Astrocyte (in vitro differentiated cells and primary cell): ENCODE measurements around the gene ALX4.

ENCODE experiments used
- EZH2 ChIP-seq: IDR thresholded peaks from 2 replicates; pipeline ENCODE4 v1.6.1; 2012; ENCODE audit warnings: mild to moderate bottlenecking, low read length, inconsistent platforms; ENCODE audit not compliant: insufficient read depth
- TF ChIP-seq, protein P1 (sequence below): IDR thresholded peaks from 2 replicates; pipeline ENCODE4 v1.5.1; 2011; ENCODE audit warnings: low read depth, mild to moderate bottlenecking, inconsistent platforms, low read length, moderate library complexity; ENCODE audit not compliant: insufficient read depth

DNA sequence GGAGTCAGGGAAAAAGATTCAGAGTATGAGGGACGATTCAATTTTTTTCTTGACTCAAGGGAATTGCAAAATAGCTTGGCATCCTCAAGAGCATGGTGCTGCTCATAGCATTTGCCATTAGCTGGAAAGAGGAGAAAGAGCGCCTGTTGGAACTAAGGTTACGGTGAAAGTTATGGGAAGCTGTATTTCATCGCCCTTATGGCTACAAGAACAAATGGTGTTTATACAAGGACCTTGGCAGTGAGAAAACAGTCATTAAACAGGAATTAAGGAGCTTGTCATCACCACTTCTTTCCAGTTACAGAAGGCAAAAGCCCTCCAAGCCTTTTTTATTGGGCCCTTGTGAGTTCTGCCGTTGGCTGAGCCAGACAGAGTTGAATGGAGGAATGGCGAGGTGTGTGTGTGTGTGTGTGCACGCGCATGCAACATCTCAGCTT, 74.2 kb downstream of the ALX4 start:
- TF ChIP-seq, protein P1, sequence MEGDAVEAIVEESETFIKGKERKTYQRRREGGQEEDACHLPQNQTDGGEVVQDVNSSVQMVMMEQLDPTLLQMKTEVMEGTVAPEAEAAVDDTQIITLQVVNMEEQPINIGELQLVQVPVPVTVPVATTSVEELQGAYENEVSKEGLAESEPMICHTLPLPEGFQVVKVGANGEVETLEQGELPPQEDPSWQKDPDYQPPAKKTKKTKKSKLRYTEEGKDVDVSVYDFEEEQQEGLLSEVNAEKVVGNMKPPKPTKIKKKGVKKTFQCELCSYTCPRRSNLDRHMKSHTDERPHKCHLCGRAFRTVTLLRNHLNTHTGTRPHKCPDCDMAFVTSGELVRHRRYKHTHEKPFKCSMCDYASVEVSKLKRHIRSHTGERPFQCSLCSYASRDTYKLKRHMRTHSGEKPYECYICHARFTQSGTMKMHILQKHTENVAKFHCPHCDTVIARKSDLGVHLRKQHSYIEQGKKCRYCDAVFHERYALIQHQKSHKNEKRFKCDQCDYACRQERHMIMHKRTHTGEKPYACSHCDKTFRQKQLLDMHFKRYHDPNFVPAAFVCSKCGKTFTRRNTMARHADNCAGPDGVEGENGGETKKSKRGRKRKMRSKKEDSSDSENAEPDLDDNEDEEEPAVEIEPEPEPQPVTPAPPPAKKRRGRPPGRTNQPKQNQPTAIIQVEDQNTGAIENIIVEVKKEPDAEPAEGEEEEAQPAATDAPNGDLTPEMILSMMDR: no peak
- no peak for TF ChIP-seq EZH2
